ENCODE measurements around the gene CEP63.

The CEP63 gene

GRCh38 chr3:134485718-134486576 is at the start of gene CEP63, which contains the start of gene ANAPC13:
TSS of gene CEP63 (plus strand) at chr3:134486057. CDS start at chr3:134495321, 9,264 bp downstream.
TSS of gene ANAPC13 (minus strand) at chr3:134485985. CDS start at chr3:134482904, 3,081 bp downstream.
- DNase-seq, result peak; percentile 99

- DNase-seq, result no peak
Observed at GRCh38 chr3:134437211-134437752, 48.6 kb upstream of the CEP63 start.

GRCh38 chr3:134441321-134441720 is 44.5 kb upstream of the CEP63 start:
- no peak for DNase-seq

GRCh38 chr3:134441821-134442220 is 44.0 kb upstream of the CEP63 start:
- no peak for DNase-seq

- no peak for DNase-seq
Observed at GRCh38 chr3:134445095-134445494, 40.8 kb upstream of the CEP63 start.

GRCh38 chr3:134445636-134446035 is 40.2 kb upstream of the CEP63 start:
- peak; percentile 6 to 42 for DNase-seq

- DNase-seq, result no peak
Observed at GRCh38 chr3:134446800-134447199, 39.1 kb upstream of the CEP63 start.

- DNase-seq, result no peak
Observed at GRCh38 chr3:134447351-134447750, 38.5 kb upstream of the CEP63 start.

GRCh38 chr3:134448664-134449063 is 37.2 kb upstream of the CEP63 start:
- DNase-seq, result no peak

GRCh38 chr3:134449277-134449676 is 36.6 kb upstream of the CEP63 start:
- DNase-seq, result peak in 1 of 2 experiments; percentile 68

GRCh38 chr3:134449951-134450350 is 35.9 kb upstream of the CEP63 start:
- peak in 1 of 2 experiments; percentile 25 for DNase-seq

GRCh38 chr3:134453631-134454030 is 32.2 kb upstream of the CEP63 start:
- no peak for DNase-seq

GRCh38 chr3:134457376-134458074 is 28.3 kb upstream of the CEP63 start:
- no peak for DNase-seq

GRCh38 chr3:134458406-134458945 is 27.4 kb upstream of the CEP63 start:
- no peak for DNase-seq

GRCh38 chr3:134459562-134459961 is 26.3 kb upstream of the CEP63 start:
- DNase-seq, result no peak

GRCh38 chr3:134460965-134461364 is 24.9 kb upstream of the CEP63 start:
- DNase-seq, result no peak

GRCh38 chr3:134462331-134462941 is 23.4 kb upstream of the CEP63 start:
- no peak for DNase-seq

- no peak for DNase-seq
Observed at GRCh38 chr3:134463676-134464063, 22.2 kb upstream of the CEP63 start.

- DNase-seq, result peak; percentile 68 to 91
Observed at GRCh38 chr3:134464064-134464688, 21.7 kb upstream of the CEP63 start.

GRCh38 chr3:134464689-134465365 is 21.0 kb upstream of the CEP63 start:
- no peak for DNase-seq

GRCh38 chr3:134466331-134466730 is 19.5 kb upstream of the CEP63 start:
- no peak for DNase-seq

- no peak for DNase-seq
Observed at GRCh38 chr3:134468519-134468918, 17.3 kb upstream of the CEP63 start.
